ENCODE results near the gene MED1. TPM values are rescaled to one million over a fixed set of nuclear protein-coding genes. Genes with fewer than 3 reads are reported as not detected.
A peak's percentile ranks its signal among the peaks of the same experiment; 100 is the strongest.

MED1 gene
- total and polyA plus RNA-seq, 8 donors: 4.0 to 16.8 (median 10.0) TPM

DNA sequence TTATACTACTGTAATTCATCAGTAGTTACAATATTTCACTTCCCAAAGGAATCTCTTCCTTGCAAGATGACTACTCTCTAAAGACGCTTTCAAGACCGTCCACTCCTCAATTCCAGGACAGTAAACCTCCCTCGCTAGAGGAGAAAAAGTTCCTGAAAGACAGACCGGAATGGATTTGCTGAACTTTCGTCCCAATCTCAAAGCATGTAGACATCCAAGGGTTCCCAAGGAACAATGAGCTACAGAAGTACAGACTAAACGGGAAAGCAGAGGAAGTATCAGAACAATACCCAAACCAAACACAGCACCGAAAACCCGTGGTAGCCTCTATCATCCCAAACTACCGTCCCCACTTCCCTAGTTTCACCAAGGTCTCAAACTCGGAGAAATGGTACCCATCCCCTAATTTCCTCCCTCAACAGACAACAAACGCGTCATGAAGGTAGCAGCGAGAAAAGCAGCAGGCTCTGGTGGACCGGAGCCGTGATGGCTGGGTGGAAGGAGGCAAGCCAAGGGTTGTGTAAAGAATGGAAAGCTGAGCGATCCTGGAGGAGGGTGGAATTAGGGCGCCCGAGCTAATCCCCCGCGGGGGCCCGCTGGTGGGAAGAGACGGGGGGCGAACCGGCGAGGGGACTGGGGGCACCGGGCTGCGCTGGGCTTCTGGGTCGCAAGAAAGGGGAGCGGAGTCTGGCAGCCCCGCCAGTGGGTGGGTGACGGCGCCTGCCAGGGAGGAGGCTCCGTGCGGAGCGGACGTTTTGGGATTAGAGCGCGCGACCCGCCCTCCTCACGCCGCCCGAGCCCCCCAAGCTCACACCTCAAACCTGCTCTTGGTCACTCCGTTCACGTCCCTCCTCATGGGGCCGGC is 50.3 kb downstream of the MED1 start:
- H3K4me3 ChIP-seq: peak overlapping the region; percentile 74 to 99 (median 96)
- intact Hi-C loops (cut with DNase I): no loop called here
- H3K36me3 ChIP-seq: no peaks in the 10 kb centered on the region
- TF ChIP-seq CTCF (IDR thresholded peaks at IDR 0.05): no peak
- H3K4me1 ChIP-seq: peaks cover 0 to 14% (median 10%) of the 10 kb centered on the region in 3 donors
- FAIRE-seq: no peak
- WGBS, 2 donors: 0 to 1% methylated on average over 43 to 46 of the region's 46 CpGs
- ATAC-seq: peak; percentile 7 to 21 (median 14)
- H3K27ac ChIP-seq: peak overlapping the region; percentile 77 to 91 (median 84)
- no peaks in the 10 kb centered on the region for H3K27me3 ChIP-seq
- peak in 2 of 6 donors; percentile 31 to 68 for DNase-seq
- H3K9me3 ChIP-seq: no peaks in the 10 kb centered on the region

DNA sequence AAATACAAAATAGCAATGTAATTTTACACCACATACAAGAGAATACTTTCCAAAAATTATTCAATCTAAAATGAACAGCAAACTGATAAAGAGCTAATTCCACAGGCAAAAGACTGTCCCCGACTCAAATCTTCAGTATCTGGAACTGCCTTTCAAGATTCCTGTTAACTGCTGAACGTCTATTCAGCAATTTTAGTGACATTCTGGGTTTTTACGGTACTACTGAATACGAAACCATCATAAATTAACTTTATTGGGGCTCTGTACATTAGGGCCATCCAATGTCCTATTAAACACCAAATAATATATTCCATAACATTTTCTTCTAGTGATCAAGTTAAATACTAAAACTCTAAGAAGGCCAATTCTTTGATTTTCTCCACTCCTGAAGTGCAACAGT is 51.3 kb downstream of the MED1 start:
- H3K9me3 ChIP-seq: no peaks in the 10 kb centered on the region
- intact Hi-C loops (cut with DNase I): no loop called here
- TF ChIP-seq CTCF (IDR thresholded peaks at IDR 0.05): no peak
- H3K4me3 ChIP-seq: peak overlapping the region in 3 of 4 donors; percentile 1 to 99 (median 74)
- H3K27ac ChIP-seq: no peak overlapping the region
- no peaks in the 10 kb centered on the region for H3K36me3 ChIP-seq
- WGBS, 2 donors: 41 to 48% methylated on average over 4 of the region's 4 CpGs
- no peak for ATAC-seq
- FAIRE-seq: no peak
- H3K4me1 ChIP-seq: peaks cover 0 to 14% (median 10%) of the 10 kb centered on the region in 3 donors
- no peaks in the 10 kb centered on the region for H3K27me3 ChIP-seq
- no peak for DNase-seq

GRCh38 chr17:39393736-39394135 is 57.3 kb downstream of the MED1 start:
- 76 to 79% methylated on average over 2 of the region's 2 CpGs for WGBS, 2 donors
- DNase-seq (no peak), FAIRE-seq (no peak), ATAC-seq (no peak)
- no peak for TF ChIP-seq CTCF (IDR thresholded peaks at IDR 0.05)
- H3K4me1 ChIP-seq: no peaks in the 10 kb centered on the region
- no peaks in the 10 kb centered on the region for H3K36me3 ChIP-seq
- H3K27ac ChIP-seq: no peak overlapping the region
- H3K9me3 ChIP-seq: no peaks in the 10 kb centered on the region
- H3K27me3 ChIP-seq: no peaks in the 10 kb centered on the region
- intact Hi-C loops (cut with DNase I): no loop called here
- H3K4me3 ChIP-seq: no peak overlapping the region

DNA sequence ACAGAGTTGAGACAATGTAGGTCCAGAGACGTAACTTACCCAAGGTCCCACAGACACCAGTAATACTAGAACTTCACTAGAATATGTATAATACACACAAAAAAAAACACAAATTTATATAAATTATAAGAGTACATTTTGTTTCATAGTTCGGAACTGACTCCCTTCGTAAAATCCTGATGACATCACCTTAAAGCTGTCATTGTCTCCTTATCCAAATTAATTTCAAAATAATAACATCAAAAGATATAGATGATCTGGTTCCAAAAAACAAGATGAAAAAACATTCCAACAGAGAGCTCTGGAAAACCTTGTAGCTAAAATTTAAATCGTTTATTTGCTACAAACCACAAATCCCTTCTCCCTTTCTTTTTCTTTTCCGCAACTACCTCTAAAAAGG is 59.6 kb downstream of the MED1 start:
- Histone ChIP-seq H3K36me3 (no peaks in the 10 kb centered on the region), H3K9me3 (no peaks in the 10 kb centered on the region), H3K27ac (no peak overlapping the region), H3K4me1 (no peaks in the 10 kb centered on the region), H3K4me3 (no peak overlapping the region), H3K27me3 (no peaks in the 10 kb centered on the region)
- WGBS, 2 donors: 85 to 88% methylated on average over 5 of the region's 5 CpGs
- no peak for ATAC-seq
- no peak for TF ChIP-seq CTCF (IDR thresholded peaks at IDR 0.05)
- no peak for FAIRE-seq
- DNase-seq: no peak
- intact Hi-C loops (cut with DNase I): no loop called here

DNA sequence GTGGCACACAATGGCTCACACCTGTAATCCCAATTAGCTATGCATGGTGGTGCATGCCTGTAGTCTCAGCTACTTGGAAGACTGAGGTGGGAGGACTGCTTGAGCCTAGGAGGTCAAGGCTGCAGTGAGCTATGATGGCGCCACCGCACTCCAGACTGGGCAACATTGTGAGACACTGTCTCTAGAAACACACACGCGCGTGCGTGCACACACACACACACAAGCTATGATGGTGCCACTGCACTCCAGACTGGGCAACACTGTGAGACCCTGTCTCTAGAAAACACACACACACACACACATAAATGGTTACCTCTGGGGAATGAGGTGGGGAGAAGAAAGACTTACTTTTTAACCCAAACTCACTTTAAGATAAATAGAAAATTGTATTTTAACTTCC is 66.0 kb downstream of the MED1 start:
- no peak for TF ChIP-seq CTCF (IDR thresholded peaks at IDR 0.05)
- intact Hi-C loops (cut with DNase I): no loop called here
- no peak for ATAC-seq
- Histone ChIP-seq H3K4me3 (no peak overlapping the region), H3K4me1 (no peaks in the 10 kb centered on the region), H3K36me3 (no peaks in the 10 kb centered on the region), H3K27ac (no peak overlapping the region), H3K27me3 (no peaks in the 10 kb centered on the region), H3K9me3 (no peaks in the 10 kb centered on the region)
- no peak for DNase-seq
- WGBS, 2 donors: 96 to 99% methylated on average over 6 of the region's 6 CpGs
- FAIRE-seq: no peak
